COLO829 (cell line): ENCODE measurements around the gene HOXA4.

Source experiments
- DNase-seq: peaks from one replicate; pipeline ENCODE4 v3.0.0; 2012; ENCODE audit warnings: low spot score

HOXA4 gene

DNA sequence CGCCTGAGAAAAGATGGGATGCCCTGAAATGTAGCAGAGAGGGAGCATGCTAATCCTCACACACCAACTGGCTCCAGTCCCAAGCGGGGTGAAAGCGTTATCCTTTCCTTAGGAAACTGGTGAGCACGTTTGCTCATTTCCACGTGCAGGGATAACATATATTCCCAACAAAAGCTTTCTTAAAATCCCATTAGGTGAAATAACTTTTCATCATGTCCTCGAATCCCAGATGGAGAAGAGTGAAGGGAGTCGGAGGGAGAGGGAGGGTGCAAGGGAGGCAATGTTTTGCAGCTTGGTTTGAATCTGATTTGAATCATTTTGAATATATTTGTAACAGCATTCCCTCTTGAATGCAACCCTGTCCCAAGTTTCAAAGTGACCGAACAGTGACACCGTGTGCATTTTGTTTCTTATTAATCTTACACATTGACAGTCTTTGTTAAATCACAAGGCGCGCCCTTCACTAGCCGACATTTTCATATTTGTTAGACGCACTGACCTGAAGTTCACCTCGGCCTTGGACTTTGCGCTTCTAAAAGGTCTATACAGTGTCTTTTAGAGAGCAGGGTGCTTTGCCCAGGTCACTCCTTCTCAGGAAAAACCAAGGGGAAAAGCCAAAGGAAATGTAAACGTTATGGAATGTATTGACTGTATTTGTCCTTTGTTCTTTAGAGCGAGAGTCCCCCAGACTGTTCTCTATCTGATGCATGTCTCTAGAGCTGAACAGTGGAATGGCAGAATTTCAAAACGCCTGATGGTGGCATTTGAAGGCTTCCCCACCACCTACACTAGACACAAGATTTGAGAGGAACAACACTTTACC lies 3.1 kb upstream of the HOXA4 start:
- DNase-seq, result no peak

DNA sequence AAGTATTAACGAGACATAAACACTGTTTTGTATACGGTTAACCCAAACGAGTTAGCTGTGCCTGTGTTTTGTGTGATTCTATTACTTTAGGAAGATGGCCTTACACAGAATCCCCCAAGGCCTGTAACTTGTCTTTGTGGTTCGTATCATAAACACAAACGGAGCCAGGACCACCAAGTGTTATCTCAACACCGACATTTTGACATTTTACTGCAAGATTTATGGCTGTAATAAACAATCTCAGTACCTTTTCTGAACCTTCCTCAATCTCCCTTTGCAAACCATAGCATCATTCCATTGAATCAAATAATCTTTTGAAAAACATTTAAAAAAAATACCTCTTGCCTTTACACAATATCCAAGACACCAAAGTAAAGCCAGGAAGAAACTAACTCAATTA lies 2.4 kb upstream of the HOXA4 start:
- DNase-seq, result no peak

DNA sequence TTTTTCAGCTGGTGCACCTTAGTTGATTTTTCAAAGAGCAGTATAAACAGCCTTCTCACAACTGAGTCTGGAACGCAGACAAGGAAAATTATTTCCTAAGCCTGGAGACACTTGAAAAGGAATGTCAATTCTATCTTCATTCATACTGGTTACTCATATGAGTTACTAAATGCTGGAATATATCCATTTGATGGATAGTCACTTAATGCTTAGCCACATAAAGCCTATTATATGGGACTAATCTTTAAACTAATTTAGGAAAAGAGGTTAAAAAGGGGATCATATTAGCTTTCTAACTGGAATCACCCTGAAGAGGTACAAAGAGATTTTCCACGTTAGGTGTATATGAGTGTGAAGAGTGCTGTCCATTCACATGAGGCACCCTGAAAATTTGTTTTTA lies 1.7 kb upstream of the HOXA4 start:
- no peak for DNase-seq

GRCh38 chr7:27131390-27131819 lies 848 bp upstream of the HOXA4 start:
- no peak for DNase-seq

DNA sequence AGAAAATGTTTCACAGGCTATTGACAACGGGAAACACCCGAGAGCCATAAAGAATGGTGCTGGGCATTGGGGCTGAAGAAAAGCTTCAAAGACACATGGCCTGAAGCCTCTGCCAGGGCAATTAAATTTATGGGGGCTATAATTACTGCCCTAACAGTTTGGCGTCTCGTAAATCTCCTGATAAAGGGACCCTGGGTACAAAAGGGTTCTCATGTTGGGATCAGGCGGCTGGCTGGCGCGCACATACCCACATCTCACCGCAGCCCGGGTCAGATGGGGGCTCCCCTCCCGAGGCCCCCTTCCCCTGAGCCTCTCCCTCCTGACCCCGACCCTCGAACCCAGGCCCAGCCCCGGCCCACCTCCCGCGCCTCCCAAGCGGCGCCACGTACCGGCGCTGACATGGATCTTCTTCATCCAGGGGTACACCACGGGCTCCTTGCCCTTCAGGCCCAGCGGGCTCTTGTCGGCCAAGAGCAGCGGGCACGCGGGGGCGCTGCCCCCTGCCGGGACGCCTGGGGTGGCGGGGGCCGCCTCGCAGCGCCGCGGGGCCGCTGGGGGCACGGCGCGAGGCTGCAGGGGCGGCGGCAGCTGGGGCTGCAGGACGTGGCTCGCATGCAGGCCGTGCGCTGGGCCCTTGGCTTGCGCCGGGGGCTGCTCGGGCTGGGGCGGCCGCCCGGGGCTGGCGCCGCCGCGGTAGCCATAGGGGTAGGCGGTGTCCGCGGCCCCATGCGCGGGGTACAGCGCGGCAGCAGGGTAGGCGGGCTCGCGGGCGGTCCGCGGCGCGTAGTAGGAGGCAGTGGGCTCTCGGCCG lies 623 bp downstream of the HOXA4 start:
- DNase-seq, result no peak

DNA sequence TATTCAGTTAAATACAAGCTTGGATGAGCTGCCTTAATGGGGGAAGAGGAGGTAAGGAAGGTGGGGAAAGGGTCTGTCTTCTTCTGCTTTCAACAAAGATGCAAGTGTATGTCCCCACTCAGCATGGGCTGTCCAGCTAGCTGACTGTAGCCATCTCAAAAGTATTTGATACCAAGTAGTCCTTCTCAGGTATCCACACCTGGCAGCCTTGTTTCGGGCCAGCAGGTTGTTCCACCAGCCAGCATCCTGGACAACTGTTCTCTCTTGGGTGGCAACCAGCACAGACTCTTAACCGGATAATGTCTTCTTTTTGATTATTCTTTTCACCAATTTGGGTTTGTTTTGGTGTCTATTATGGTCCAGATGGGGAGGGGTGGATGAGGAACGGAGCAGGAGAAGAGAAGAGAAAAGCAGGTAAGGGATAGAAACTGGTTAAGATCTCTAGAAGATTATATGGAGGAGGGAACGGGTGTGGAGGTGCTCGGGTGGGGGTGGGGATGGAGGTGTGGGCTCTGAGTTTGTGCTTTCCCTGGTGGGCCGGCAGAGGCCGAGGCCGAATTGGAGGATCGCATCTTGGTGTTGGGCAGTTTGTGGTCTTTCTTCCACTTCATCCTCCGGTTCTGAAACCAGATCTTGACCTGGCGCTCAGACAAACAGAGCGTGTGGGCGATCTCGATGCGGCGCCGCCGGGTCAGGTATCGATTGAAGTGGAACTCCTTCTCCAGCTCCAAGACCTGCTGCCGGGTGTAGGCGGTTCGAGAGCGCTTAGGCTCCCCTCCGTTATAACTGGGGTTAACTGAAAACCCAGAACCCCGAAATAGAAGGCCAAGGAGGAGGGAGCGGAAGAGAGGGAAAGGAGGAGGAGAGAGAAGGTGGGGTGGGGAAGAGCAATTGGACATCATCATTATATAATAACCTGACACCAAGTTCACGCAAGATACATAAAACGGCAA lies 1.5 kb downstream of the HOXA4 start:
- no peak for DNase-seq

DNA sequence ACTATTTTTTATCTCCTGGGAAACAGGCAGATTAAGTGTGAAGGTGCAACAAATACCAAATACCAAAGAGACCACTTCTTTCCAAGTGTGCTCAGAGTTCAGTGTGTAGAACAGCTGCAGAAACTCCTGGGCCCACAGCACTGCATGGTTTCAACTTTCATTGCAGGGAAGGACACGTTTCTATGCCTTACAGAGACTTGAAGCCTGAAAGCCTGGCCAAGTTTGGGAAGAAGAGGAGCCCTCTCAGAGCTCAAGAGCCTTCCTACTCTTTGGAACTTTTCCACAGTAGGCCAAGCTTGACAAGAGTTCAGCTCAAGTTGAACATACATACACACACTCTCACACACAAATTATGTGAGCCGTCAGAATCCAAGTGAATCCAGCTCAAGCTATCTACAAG lies 2.5 kb downstream of the HOXA4 start:
- DNase-seq, result no peak

DNA sequence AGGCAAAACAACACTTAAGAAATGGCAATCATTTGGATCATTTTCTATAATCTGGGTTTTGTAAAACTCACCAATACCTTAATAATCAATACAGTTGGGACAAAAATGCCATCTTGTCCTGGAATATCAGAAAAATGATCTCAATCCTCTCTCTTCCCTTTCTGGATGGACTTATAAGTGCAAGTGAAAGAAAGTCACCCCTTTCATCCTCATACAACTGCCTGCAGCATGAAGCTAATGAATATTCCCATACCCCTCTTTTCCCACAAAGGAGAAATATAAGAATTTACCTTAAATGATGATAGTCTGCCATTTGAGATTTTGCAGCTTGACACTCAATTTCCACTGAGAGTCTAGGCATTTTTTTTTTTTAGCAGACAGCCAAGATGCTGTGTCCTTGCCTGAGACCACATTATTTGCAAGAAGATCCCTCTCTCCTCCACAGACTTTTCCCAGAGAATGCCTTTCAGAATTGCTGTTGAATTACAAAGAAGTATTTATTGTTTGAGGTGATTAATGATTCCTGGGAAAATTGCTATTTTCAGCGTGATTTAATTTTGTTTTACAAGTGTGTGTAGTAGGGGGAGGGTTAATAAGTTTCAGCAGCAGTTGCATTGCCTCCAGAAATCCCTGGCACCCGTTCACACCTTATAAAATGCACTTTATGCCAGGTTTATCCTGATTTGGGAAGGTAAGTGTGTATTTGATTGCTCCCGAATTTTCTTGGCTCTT lies 3.8 kb downstream of the HOXA4 start:
- DNase-seq, result no peak

DNA sequence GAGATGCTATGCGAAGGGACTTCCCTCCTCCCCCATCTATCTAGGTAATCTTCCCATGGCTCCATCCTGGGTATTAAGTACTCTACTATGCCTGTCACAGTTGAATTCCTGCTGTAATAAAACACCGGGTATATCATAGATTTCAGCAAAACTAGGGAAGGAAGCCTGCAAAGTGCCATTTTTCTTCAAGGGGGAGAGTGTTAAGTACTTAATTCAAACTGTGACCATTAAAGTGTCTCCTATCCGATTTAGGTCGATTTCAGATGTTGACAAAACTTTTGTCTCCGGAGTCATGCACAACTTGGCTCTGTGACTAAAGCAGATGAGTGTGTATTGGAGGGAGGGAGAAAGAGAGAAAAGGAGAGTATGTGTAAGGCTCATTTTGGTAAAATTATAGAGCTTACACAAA lies 4.6 kb downstream of the HOXA4 start:
- no peak for DNase-seq

- DNase-seq, result no peak
Observed at GRCh38 chr7:27124902-27125689, 5.5 kb downstream of the HOXA4 start.

DNA sequence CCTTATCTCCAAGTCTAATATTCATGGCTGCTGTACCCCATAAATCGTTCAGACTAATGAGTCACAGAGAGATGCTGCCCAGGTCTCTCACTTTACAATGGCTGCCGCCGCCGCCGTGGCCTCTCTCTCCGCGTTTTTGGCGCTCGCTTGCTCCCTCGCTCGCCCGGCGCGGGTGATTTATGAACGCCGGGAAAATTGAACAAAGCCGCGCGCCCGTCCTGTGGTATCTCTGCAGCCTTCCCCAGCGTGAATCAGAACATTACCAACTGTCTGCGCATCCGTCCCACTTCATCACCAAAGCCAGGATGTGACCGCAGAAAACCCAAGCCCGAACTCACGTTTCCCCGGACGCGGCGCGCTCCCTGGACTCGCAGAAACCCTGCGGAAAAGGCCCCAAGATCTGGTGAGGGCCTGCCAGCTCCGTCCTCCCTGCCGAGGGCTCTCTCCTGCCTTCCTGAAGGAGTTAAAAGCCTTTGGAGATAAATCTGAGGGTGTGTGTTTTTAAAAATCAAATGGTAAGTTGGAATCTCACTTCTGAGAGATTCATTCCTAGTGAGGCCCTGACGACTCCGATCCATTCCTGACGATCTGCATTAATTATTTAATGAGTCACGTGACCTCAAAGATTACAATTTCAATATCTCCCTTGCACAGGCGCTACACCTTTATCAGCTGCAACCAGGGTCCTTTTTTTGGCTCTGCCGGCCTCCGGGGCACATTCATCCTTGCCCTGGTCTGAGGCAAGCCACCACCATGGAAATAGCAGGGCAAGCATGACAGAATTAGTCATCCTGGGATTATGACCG lies 6.3 kb downstream of the HOXA4 start:
- DNase-seq, result no peak

DNA sequence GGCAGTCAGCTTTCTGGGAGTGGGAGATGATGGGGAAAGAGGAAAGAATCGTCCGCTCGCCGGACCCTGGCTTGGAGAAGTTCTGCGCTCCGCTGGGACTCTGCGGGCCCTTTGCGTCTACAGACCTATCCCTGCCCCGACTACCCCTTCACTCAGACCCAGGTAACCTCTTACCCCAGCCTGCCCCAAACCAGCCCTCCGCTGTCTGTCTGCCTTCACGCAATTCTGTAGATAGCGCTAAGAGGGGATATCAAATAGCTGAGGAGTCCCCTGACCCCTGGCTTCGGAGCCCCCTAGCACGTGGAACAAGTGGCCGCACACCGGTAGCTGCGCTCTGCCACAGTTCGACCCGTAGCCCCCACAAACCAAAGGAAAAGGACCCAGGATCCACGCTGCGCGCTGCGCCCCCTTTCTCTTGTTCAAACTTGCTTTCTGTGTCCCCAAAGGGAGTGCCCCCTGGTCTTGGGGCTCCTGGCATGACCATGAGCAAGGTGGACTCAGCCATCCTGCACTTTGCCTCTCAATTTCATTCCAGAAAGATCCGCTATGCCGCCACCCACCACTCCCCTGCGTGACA lies 7.0 kb downstream of the HOXA4 start:
- no peak for DNase-seq

GRCh38 chr7:27123007-27123476 lies 7.5 kb downstream of the HOXA4 start:
- DNase-seq, result peak; percentile 95

GRCh38 chr7:27122077-27122910 lies 8.3 kb downstream of the HOXA4 start:
- DNase-seq, result no peak

GRCh38 chr7:27121684-27122076 lies 8.9 kb downstream of the HOXA4 start:
- DNase-seq, result no peak

DNA sequence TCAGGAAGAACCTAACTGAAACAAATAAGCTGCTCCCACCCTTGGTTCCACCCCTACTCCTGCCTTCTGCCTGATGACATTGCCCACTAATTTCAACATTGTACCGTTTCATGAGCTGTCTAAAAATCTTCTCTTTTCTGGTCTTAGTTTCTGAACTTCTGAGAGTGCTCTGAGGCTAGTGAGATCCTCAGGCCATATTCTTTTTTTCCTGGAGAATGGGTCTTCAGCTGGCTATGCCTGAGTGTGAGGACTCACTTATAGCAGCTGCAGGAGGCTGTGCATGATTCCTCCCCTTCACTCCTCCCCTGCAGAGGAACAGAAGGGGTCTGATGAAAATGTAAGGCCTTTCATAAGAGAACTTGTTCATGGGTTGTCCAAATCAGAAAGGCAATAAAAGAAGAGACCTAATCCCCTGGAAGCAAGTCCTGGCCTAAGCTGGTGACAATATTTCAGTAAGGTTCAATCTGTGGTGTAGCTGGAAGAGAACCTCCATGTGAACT lies 11.1 kb downstream of the HOXA4 start:
- DNase-seq, result no peak

GRCh38 chr7:27118580-27118979 lies 12.0 kb downstream of the HOXA4 start:
- no peak for DNase-seq

DNA sequence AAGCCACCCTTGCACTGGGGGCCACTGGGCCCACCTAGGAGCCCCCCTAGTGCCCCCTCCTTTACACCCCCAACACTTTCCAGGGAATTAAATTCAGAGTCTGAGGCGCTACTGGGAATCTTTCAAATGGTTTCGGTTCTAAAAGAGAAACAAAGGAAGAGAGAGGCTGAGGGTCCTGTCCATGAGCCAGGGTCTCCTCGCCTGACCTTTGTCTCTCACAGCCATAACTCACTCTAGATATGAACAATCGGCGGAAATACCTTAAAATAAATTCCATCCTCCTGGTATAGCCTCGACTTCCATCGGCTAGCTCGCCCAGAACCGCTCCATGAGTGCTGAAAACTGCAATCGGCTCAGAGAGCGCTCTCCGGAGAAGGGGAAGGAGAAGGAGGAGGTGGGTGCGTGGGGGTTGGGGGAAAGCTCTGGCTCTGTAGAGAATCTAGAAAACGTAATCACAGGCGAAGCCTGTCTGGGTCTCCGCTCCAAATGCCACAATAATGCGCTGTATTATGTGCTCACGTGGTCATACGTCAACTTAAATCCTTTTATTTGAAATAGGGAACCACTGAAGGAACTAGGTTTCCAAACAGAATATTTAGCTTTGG lies 12.6 kb downstream of the HOXA4 start:
- DNase-seq, result no peak
